Naive thymus-derived CD4-positive, alpha-beta T cell (primary cell): ENCODE data around the gene OVCH2. TPM values are rescaled to one million over a fixed set of nuclear protein-coding genes. Genes with fewer than 3 reads are reported as not detected.
"Not testable (repeated sequence)": the region's sequence is repeated elsewhere in the genome, so short reads cannot be mapped to it uniquely, and the experiment has no call there.

Experiments
- ATAC-seq: fragments of 150-1000 bp; cut with Tn5 transposase; 2 replicates; pipeline ENCODE4 v1.10.0; 2021; ENCODE audit warnings: mild to moderate bottlenecking, moderate library complexity
- CTCF ChIA-PET: fragments of 350-600 bp; sonication (Branson Sonifier 250); formaldehyde crosslinking; loops from one replicate; lab custom pipeline; 2021; ENCODE audit warnings: antibody characterized with exemption; lab: Charles Lee
- POLR2A ChIA-PET: fragments of 350-600 bp; sonication (Branson Sonifier 250); formaldehyde crosslinking; loops from one replicate; lab custom pipeline; 2021; ENCODE audit warnings: antibody characterized with exemption, inconsistent platforms; lab: Charles Lee
- DNase-seq, 9 donors: peaks; one replicate each; pipeline versions ENCODE4 v3.0.0 to v3.0.0-alpha.2; 2020 to 2022; ENCODE audit warnings: mixed read lengths in 1 of 9
- H3K27ac ChIP-seq: one replicate; pipeline ENCODE4 v1.7.0; 2013; ENCODE audit warnings: mild to moderate bottlenecking, low read depth, low read length, moderate library complexity
- H3K27me3 ChIP-seq, 2 donors: one replicate each; pipeline ENCODE4 v1.7.0; 2013; ENCODE audit warnings: low read length in 2 of 2, mild to moderate bottlenecking in 2 of 2, moderate library complexity in 2 of 2; ENCODE audit not compliant: control insufficient read depth in 2 of 2, insufficient read depth in 2 of 2
- H3K36me3 ChIP-seq, 3 experiments: 1 replicate in 2 of 3; 2 replicates in 1 of 3; pipeline ENCODE4 v1.7.0; 2013; ENCODE audit warnings: low read length in 3 of 3, mild to moderate bottlenecking in 3 of 3, moderate library complexity in 1 of 3; ENCODE audit not compliant: insufficient read depth in 3 of 3, control insufficient read depth in 2 of 3
- H3K4me1 ChIP-seq, 2 donors: one replicate each; pipeline ENCODE4 v1.7.0; 2013; ENCODE audit warnings: low read length in 2 of 2, mild to moderate bottlenecking in 2 of 2, moderate library complexity in 1 of 2; ENCODE audit not compliant: control insufficient read depth in 2 of 2, insufficient read depth in 2 of 2
- H3K4me3 ChIP-seq: 2 replicates; pipeline ENCODE4 v1.7.0; 2013; ENCODE audit warnings: mild to moderate bottlenecking, low read length
- H3K9me3 ChIP-seq, 3 experiments: 1 replicate in 2 of 3; 2 replicates in 1 of 3; pipeline ENCODE4 v1.7.0; 2013; ENCODE audit warnings: low read length in 3 of 3; ENCODE audit not compliant: control insufficient read depth in 2 of 3
- H3K27ac Mint-ChIP-seq, 9 donors: one replicate each; pipeline ENCODE4 v1.8.0; 2020 to 2022; ENCODE audit warnings: mixed read lengths in 9 of 9, mild to moderate bottlenecking in 8 of 9, moderate library complexity in 5 of 9, inconsistent platforms in 2 of 9
- H3K27me3 Mint-ChIP-seq, 5 donors: one replicate each; pipeline ENCODE4 v1.8.0; 2021 to 2022; ENCODE audit warnings: mixed read lengths in 5 of 5, mild to moderate bottlenecking in 1 of 5
- H3K36me3 Mint-ChIP-seq, 5 donors: one replicate each; pipeline ENCODE4 v1.8.0; 2020 to 2022; ENCODE audit warnings: mixed read lengths in 5 of 5, mild to moderate bottlenecking in 3 of 5, inconsistent platforms in 1 of 5
- H3K4me1 Mint-ChIP-seq, 7 donors: one replicate each; pipeline ENCODE4 v1.8.0; 2020 to 2022; ENCODE audit warnings: mixed read lengths in 7 of 7, mild to moderate bottlenecking in 3 of 7, inconsistent platforms in 1 of 7
- H3K4me3 Mint-ChIP-seq, 10 donors: one replicate each; pipeline ENCODE4 v1.8.0; 2020 to 2022; ENCODE audit warnings: mild to moderate bottlenecking in 10 of 10, mixed read lengths in 10 of 10, moderate library complexity in 6 of 10, inconsistent platforms in 2 of 10
- H3K9me3 Mint-ChIP-seq, 11 donors: one replicate each; pipeline ENCODE4 v1.8.0; 2020 to 2022; ENCODE audit warnings: mixed read lengths in 11 of 11, mild to moderate bottlenecking in 4 of 11, inconsistent platforms in 1 of 11, moderate library complexity in 1 of 11
- intact Hi-C, 2 donors: fragments of 100-400 bp; cut with micrococcal nuclease; formaldehyde crosslinking; loops; one replicate each; pipeline ENCODE4 v1.15.1; 2023
- polyA plus RNA-seq, 2 donors: library from polyadenylated mRNA; unstranded; fragments of 300-500 nt; fragmentation: Illumina TruSeq; gene quantifications; one replicate each; pipeline ENCODE4 v1.2.3, GENCODE V29; 2021
- total RNA-seq, 6 experiments: library from RNA in 5 of 6; stranded (reverse) in 5 of 6; gene quantifications; 1 replicate in 5 of 6; 2 replicates in 1 of 6; pipeline ENCODE4 v1.2.3 and lab custom pipeline; 2021 to 2026

Gene OVCH2
- total RNA-seq, result not detected
- polyA plus RNA-seq, result not detected
- not detected for total RNA-seq (lab: John Stamatoyannopoulos, UW)

- CTCF ChIA-PET, result no interaction called here
- intact Hi-C loops, result no loop called here
- Histone ChIP-seq H3K27me3 (no peaks in the 10 kb centered on the region), H3K36me3 (no peaks in the 10 kb centered on the region), H3K27ac (no peak within 1 kb of the TSS), H3K9me3 (no peaks in the 10 kb centered on the region), H3K4me3 (no peak within 1 kb of the TSS), H3K4me1 (no peaks in the 10 kb centered on the region)
- H3K27me3 Mint-ChIP-seq, result peaks cover 21 to 44% (median 34%) of the 10 kb centered on the region in 5 donors
- no peak for DNase-seq
- H3K9me3 Mint-ChIP-seq, result peaks cover 0 to 8% (median 0%) of the 10 kb centered on the region in 11 donors
- H3K36me3 Mint-ChIP-seq, result peaks cover 0 to 4% (median 0%) of the 10 kb centered on the region in 5 donors
- ATAC-seq, result no peak
- H3K4me1 Mint-ChIP-seq, result no peaks in the 10 kb centered on the region
- POLR2A ChIA-PET, result no interaction called here
- no peak within 1 kb of the TSS for H3K27ac Mint-ChIP-seq
- no peak within 1 kb of the TSS for H3K4me3 Mint-ChIP-seq
These were observed at the start of gene OVCH2 for GRCh38 chr11:7706377-7706776. OVCH2 (minus strand) TSS chr11:7706477; CDS start chr11:7706394, 83 bp downstream.

- H3K36me3 Mint-ChIP-seq, result no peaks in the 10 kb centered on the region
- no peaks in the 10 kb centered on the region for H3K4me1 ChIP-seq
- ChIA-PET POLR2A (no interaction called here), CTCF (no interaction called here)
- H3K27me3 Mint-ChIP-seq, result peaks cover 0 to 13% (median 0%) of the 10 kb centered on the region in 5 donors
- H3K4me1 Mint-ChIP-seq, result peaks cover 0 to 6% (median 0%) of the 10 kb centered on the region in 7 donors
- no peak for ATAC-seq
- intact Hi-C loops, result no loop called here
- no peak overlapping the region for H3K27ac ChIP-seq
- no peak overlapping the region for H3K4me3 Mint-ChIP-seq
- H3K4me3 ChIP-seq, result no peak overlapping the region
- H3K9me3 Mint-ChIP-seq, result peaks cover 0 to 4% (median 0%) of the 10 kb centered on the region in 11 donors
- H3K36me3 ChIP-seq, result no peaks in the 10 kb centered on the region
- no peaks in the 10 kb centered on the region for H3K9me3 ChIP-seq
- no peaks in the 10 kb centered on the region for H3K27me3 ChIP-seq
- H3K27ac Mint-ChIP-seq, result no peak overlapping the region
- DNase-seq, result no peak
These were observed 43.2 kb upstream of the OVCH2 start for GRCh38 chr11:7749456-7749855.

- H3K4me1 Mint-ChIP-seq, H3K4me3 Mint-ChIP-seq: not testable (repeated sequence)
- H3K27me3 Mint-ChIP-seq, result peaks cover 0 to 35% (median 24%) of the 10 kb centered on the region in 5 donors
These were observed 28.5 kb upstream of the OVCH2 start for GRCh38 chr11:7734767-7735166.

GRCh38 chr11:7714786-7715185 lies 8.5 kb upstream of the OVCH2 start:
- no peak overlapping the region for H3K4me3 ChIP-seq
- H3K4me3 Mint-ChIP-seq, result no peak overlapping the region
- H3K27ac ChIP-seq, result no peak overlapping the region
- H3K27me3 Mint-ChIP-seq, result peaks cover 0 to 42% (median 28%) of the 10 kb centered on the region in 5 donors
- peaks cover 0 to 16% (median 3%) of the 10 kb centered on the region in 11 donors for H3K9me3 Mint-ChIP-seq
- ATAC-seq, result no peak
- H3K4me1 ChIP-seq, result no peaks in the 10 kb centered on the region
- H3K27ac Mint-ChIP-seq, result no peak overlapping the region
- no peaks in the 10 kb centered on the region for H3K27me3 ChIP-seq
- peaks cover 0 to 4% (median 0%) of the 10 kb centered on the region in 5 donors for H3K36me3 Mint-ChIP-seq
- H3K9me3 ChIP-seq, result no peaks in the 10 kb centered on the region
- DNase-seq, result no peak
- intact Hi-C loops, result no loop called here
- POLR2A ChIA-PET, result no interaction called here
- no peaks in the 10 kb centered on the region for H3K36me3 ChIP-seq
- H3K4me1 Mint-ChIP-seq, result no peaks in the 10 kb centered on the region
- CTCF ChIA-PET, result no interaction called here

More at GRCh38 chr11:7734767-7735166, 28.5 kb upstream of the OVCH2 start:
- H3K9me3 Mint-ChIP-seq, result peaks cover 0 to 17% (median 3%) of the 10 kb centered on the region in 11 donors
- H3K4me3 ChIP-seq, POLR2A ChIA-PET, ATAC-seq, H3K27ac Mint-ChIP-seq, H3K36me3 Mint-ChIP-seq, intact Hi-C loops, CTCF ChIA-PET, DNase-seq, H3K27ac ChIP-seq, H3K9me3 ChIP-seq, H3K4me1 ChIP-seq, H3K27me3 ChIP-seq, H3K36me3 ChIP-seq: not testable (repeated sequence)

GRCh38 chr11:7703740-7704139 lies 2.5 kb downstream of the OVCH2 start:
- intact Hi-C loops, result no loop called here
- no peaks in the 10 kb centered on the region for H3K36me3 Mint-ChIP-seq
- CTCF ChIA-PET, result no interaction called here
- no peak overlapping the region for H3K4me3 ChIP-seq
- no peak overlapping the region for H3K27ac ChIP-seq
- no peaks in the 10 kb centered on the region for H3K9me3 Mint-ChIP-seq
- DNase-seq (no peak), ATAC-seq (no peak)
- no peaks in the 10 kb centered on the region for H3K9me3 ChIP-seq
- H3K4me3 Mint-ChIP-seq, result no peak overlapping the region
- H3K27me3 Mint-ChIP-seq, result peaks cover 17 to 32% (median 25%) of the 10 kb centered on the region in 5 donors
- H3K27me3 ChIP-seq, result no peaks in the 10 kb centered on the region
- H3K4me1 ChIP-seq, result no peaks in the 10 kb centered on the region
- H3K27ac Mint-ChIP-seq, result no peak overlapping the region
- no peaks in the 10 kb centered on the region for H3K4me1 Mint-ChIP-seq
- no peaks in the 10 kb centered on the region for H3K36me3 ChIP-seq
- POLR2A ChIA-PET, result no interaction called here

GRCh38 chr11:7696424-7696823 lies 9.9 kb downstream of the OVCH2 start:
- Mint-ChIP-seq H3K27ac (no peak overlapping the region), H3K27me3 (peaks cover 26 to 51% (median 30%) of the 10 kb centered on the region in 5 donors), H3K4me1 (no peaks in the 10 kb centered on the region), H3K4me3 (no peak overlapping the region), H3K36me3 (no peaks in the 10 kb centered on the region), H3K9me3 (peaks cover 0 to 1% (median 0%) of the 10 kb centered on the region in 11 donors)
- ATAC-seq (no peak), DNase-seq (no peak)
- intact Hi-C loops, result loop anchor here (10.0 kb wide), 2 partner anchors 122 to 288 kb away; partner anchors contain the start of gene EIF3F (in 2 of the 2)
- H3K27me3 ChIP-seq, result peaks cover 6 to 11% of the 10 kb centered on the region in 2 donors
- H3K36me3 ChIP-seq, result no peaks in the 10 kb centered on the region
- H3K4me1 ChIP-seq, result no peaks in the 10 kb centered on the region
- no peak overlapping the region for H3K27ac ChIP-seq
- no peaks in the 10 kb centered on the region for H3K9me3 ChIP-seq
- ChIA-PET POLR2A (no interaction called here), CTCF (interaction anchor here (0.8 kb wide), 1 partner anchor 254 kb away, joined by 3 read pairs; no protein-coding TSS in a partner anchor)
- H3K4me3 ChIP-seq, result no peak overlapping the region

GRCh38 chr11:7694235-7694634 lies 12.0 kb downstream of the OVCH2 start:
- peaks cover 0 to 1% (median 0%) of the 10 kb centered on the region in 11 donors for H3K9me3 Mint-ChIP-seq
- no peak overlapping the region for H3K4me3 Mint-ChIP-seq
- Histone ChIP-seq H3K4me3 (no peak overlapping the region), H3K36me3 (no peaks in the 10 kb centered on the region), H3K9me3 (no peaks in the 10 kb centered on the region), H3K27me3 (peaks cover 6 to 11% of the 10 kb centered on the region in 2 donors), H3K4me1 (no peaks in the 10 kb centered on the region), H3K27ac (no peak overlapping the region)
- peaks cover 28 to 55% (median 32%) of the 10 kb centered on the region in 5 donors for H3K27me3 Mint-ChIP-seq
- no peaks in the 10 kb centered on the region for H3K4me1 Mint-ChIP-seq
- H3K27ac Mint-ChIP-seq, result no peak overlapping the region
- ChIA-PET POLR2A (no interaction called here), CTCF (interaction anchor here (0.6 to 1.5 kb wide), 5 partner anchors 8 to 882 kb away, joined by 3 to 4 read pairs (median 3); no protein-coding TSS in a partner anchor)
- intact Hi-C loops, result loop anchor here (1.0 to 10.0 kb wide), 7 partner anchors 119 to 882 kb away; partner anchors contain the start of genes EIF3F (in 2 of the 2) and PPFIBP2 (in 1 of the 2)
- H3K36me3 Mint-ChIP-seq, result no peaks in the 10 kb centered on the region
- DNase-seq (no peak), ATAC-seq (no peak)
